Measurements from ENCODE around the gene LMBRD2. TPM values are rescaled to one million over a fixed set of nuclear protein-coding genes. Genes with fewer than 3 reads are reported as not detected.

The LMBRD2 gene
- total and polyA plus RNA-seq, 2 of the 8 experiments (the other 6 are each of a cell fraction or from before 2014, with no cell fraction given): 1.1 to 4.1 TPM

DNA sequence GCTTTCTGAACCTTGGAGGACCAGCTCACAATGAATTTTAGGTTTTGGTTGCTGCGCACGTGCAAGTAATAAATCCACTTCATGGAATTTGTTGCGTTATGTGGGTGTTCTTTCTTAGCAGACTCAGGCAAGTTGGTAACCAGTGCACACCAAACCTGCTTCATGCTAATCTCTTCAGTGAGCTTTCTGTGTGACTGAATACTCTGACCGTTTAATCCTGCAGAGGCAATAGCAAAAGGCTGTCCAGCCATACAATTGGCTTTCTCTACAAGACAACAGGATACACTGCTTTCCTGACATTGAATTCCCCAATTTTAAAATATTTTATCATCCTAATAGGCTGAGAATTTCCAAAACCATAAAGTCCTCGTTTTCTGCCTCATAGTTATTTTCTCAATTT, 95.3 kb downstream of the LMBRD2 start:
- FAIRE-seq (no peak), DNase-seq (ENCODE audit: low read depth in 1 of 2, low spot score in 2 of 2) (no peak)
- Histone ChIP-seq H3K79me1 (ENCODE audit: low read depth, low read length) (no peaks in the 10 kb centered on the region), H2BK12ac (ENCODE audit: low read depth, low read length) (no peak overlapping the region), H2BK5ac (ENCODE audit: low read depth, low read length) (no peak overlapping the region), H4K91ac (replicated peaks; ENCODE audit: insufficient read length, low read length) (no peak overlapping the region), H4K20me1 (replicated peaks in 1 of 2; ENCODE audit: control insufficient read depth in 1 of 2, insufficient read depth in 2 of 2, low read length in 2 of 2) (no peaks in the 10 kb centered on the region), H2AFZ (ENCODE audit: low read length) (no peak overlapping the region), H3K27me3 (replicated peaks in 1 of 4; ENCODE audit: control insufficient read depth in 3 of 4, extremely low read depth in 1 of 4, insufficient read depth in 3 of 4, low read length in 3 of 4) (no peaks in the 10 kb centered on the region), H3K18ac (ENCODE audit: extremely low read depth, low read length) (no peak overlapping the region), H3K79me2 (ENCODE audit: control insufficient read depth in 1 of 2, insufficient read depth in 2 of 2, low read length in 2 of 2) (no peaks in the 10 kb centered on the region), H3K4me2 (ENCODE audit: insufficient read depth in 1 of 2, low read depth in 2 of 2, low read length in 2 of 2) (no peak overlapping the region), H2AK5ac (ENCODE audit: low read depth, low read length) (no peak overlapping the region), H3K9ac (replicated peaks in 1 of 4; ENCODE audit: extremely low read depth in 1 of 4, low read depth in 3 of 4, low read length in 3 of 4) (no peak overlapping the region), H3K23me2 (ENCODE audit: low read depth, low read length) (no peaks in the 10 kb centered on the region; the same call in 1 of the 2 replicates), H3K4me3 (ENCODE audit: extremely low read depth in 1 of 4, insufficient read depth in 2 of 4, low read depth in 3 of 4, low read length in 4 of 4) (no peak overlapping the region), H2BK20ac (ENCODE audit: low read length) (no peak overlapping the region), H2BK15ac (ENCODE audit: low read length) (no peak overlapping the region), H3K4me1 (replicated peaks in 1 of 4; ENCODE audit: control insufficient read depth in 3 of 4, insufficient read depth in 4 of 4, low read length in 3 of 4) (no peaks in the 10 kb centered on the region), H3K23ac (ENCODE audit: insufficient read length) (no peak overlapping the region), H2BK120ac (replicated peaks; ENCODE audit: low read depth, low read length) (no peak overlapping the region), H3K4ac (replicated peaks; ENCODE audit: insufficient read length, low read depth, low read length) (no peak overlapping the region), H3K36me3 (ENCODE audit: control insufficient read depth in 2 of 4, insufficient read depth in 4 of 4, low read length in 3 of 4) (no peaks in the 10 kb centered on the region), H3K56ac (replicated peaks; ENCODE audit: insufficient read length, low read depth, low read length) (no peak overlapping the region), H4K8ac (ENCODE audit: extremely low read depth, insufficient read depth, low read length) (no peak overlapping the region), H3K14ac (ENCODE audit: insufficient read length) (no peak overlapping the region), H3K27ac (ENCODE audit: low read depth, low read length) (no peak overlapping the region), H3K9me3 (ENCODE audit: insufficient read depth in 2 of 2, low read depth in 1 of 2, low read length in 1 of 2) (no peaks in the 10 kb centered on the region), H4K5ac (ENCODE audit: insufficient read length, low read depth, low read length) (no peak overlapping the region)
- POLR2A ChIA-PET (ENCODE audit: partially characterized antibody): interaction anchor here (1.3 kb wide), 1 partner anchor 11 kb away, joined by 3 read pairs; no protein-coding TSS in a partner anchor
- CTCF ChIA-PET (ENCODE audit: partially characterized antibody): no interaction called here
- 73% methylated on average over 5 of the region's 5 CpGs; no CpG with 5 or more reads in 1 of the 2 experiments for WGBS, 2 experiments (ENCODE audit: extremely low coverage in 1 of 2, insufficient coverage in 1 of 2, insufficient read length in 1 of 2, insufficient replicate concordance in 2 of 2, low coverage in 1 of 2, low lambda C conversion rate in 2 of 2, missing lambda C conversion rate in 1 of 2)
- TF ChIP-seq KDM1A (IDR thresholded peaks at IDR 0.05; ENCODE audit: borderline replicate concordance, low read length) (no peak), SRF (IDR thresholded peaks at IDR 0.05; ENCODE audit: low read depth, low read length) (no peak)
- TF ChIP-seq, protein P1, sequence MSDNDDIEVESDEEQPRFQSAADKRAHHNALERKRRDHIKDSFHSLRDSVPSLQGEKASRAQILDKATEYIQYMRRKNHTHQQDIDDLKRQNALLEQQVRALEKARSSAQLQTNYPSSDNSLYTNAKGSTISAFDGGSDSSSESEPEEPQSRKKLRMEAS (IDR thresholded peaks at IDR 0.05): no peak

All from H1 (cell line).